ENCODE data around the gene PPM1D. TPM values are rescaled to one million over a fixed set of nuclear protein-coding genes. Genes with fewer than 3 reads are reported as not detected.
"Not testable (repeated sequence)": the region's sequence is repeated elsewhere in the genome, so short reads cannot be mapped to it uniquely, and the experiment has no call there.

PPM1D gene
- polyA plus RNA-seq, 1 of the 3 experiments (the other 2 are of a cell fraction): 8.8 TPM

DNA sequence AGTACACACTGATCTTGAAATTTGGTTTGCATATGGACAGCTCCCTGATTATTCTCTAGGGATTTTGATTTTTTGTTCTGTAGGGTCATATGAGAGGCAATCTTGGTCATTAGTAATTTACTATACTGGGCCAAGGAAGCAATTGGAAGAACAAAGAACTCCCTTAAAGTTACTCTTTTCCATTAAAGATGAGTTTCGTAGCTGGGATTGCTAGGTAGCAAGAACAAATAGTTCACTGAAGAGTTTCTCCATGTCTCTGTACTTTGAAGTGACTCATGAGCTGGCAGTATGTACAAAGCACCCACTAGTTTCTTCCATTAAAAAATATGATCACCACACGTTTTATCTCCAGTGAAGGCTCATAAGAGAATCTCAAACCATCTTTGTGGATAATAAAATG, 71.5 kb downstream of the PPM1D start:
- 35% methylated on average over 2 of the region's 2 CpGs for WGBS (ENCODE audit: low lambda C conversion rate)
- POLR2A ChIA-PET: no interaction called here

DNA sequence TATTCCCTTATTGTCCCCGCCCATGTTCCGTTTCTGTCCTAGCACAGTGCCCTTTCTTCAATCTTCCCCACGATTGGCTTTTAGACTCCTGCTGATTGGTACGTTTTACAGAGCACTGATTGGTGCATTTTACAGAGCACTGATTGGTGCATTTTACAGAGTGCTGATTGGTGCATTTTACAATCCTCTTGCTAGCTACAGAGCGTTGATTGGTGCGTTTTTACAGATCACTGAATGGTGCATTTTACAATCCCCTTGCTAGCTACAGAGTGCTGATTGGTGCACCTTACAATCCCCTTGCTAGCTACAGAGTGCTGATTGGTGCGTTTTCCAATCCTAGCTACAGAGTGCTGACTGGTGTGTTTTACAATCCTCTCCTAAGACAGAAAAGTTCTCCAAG, 74.6 kb downstream of the PPM1D start:
- WGBS (ENCODE audit: low lambda C conversion rate): 66% methylated on average over 7 of the region's 7 CpGs

More for the DNA sequence above, 71.5 kb downstream of the PPM1D start:
- CTCF ChIA-PET: interaction anchor here (0.6 to 1.1 kb wide), 2 partner anchors 31 to 705 kb away, joined by 3 to 4 read pairs; no protein-coding TSS in a partner anchor
- Histone ChIP-seq H3K9me2 (no peaks in the 10 kb centered on the region), H4K20me1 (ENCODE audit: insufficient read depth) (no peaks in the 10 kb centered on the region), H3K4me3 (ENCODE audit: low read depth in 2 of 2, low read length in 1 of 2) (no peak overlapping the region), H3K27me3 (ENCODE audit: insufficient read depth) (no peaks in the 10 kb centered on the region), H3K4me1 (ENCODE audit: control insufficient read depth in 1 of 2, insufficient read depth in 2 of 2, low read depth in 1 of 2, low read length in 1 of 2) (no peaks in the 10 kb centered on the region), H3F3A (replicated peaks; ENCODE audit: insufficient read depth) (peaks cover 14% of the 10 kb centered on the region), H3K9me3 (no peaks in the 10 kb centered on the region), H2AFZ (ENCODE audit: low read depth) (no peak overlapping the region), H3K36me3 (replicated peaks in 1 of 2; ENCODE audit: control insufficient read depth in 1 of 2, insufficient read depth in 2 of 2, low read length in 1 of 2) (peaks cover 0 to 6% of the 10 kb centered on the region in 2 experiments), H3K79me2 (ENCODE audit: insufficient read depth) (no peaks in the 10 kb centered on the region), H3K27ac (ENCODE audit: low read depth in 2 of 2, low read length in 1 of 2) (no peak overlapping the region), H3K9ac (no peak overlapping the region), H3K4me2 (no peak overlapping the region)
- DNase-seq: no peak
- TF ChIP-seq FOXM1 (IDR thresholded peaks at IDR 0.05; ENCODE audit: low read depth) (no peak), YY1 (IDR thresholded peaks at IDR 0.05; ENCODE audit: low read depth) (no peak), MXI1 (IDR thresholded peaks at IDR 0.05; ENCODE audit: low read depth, low read length) (no peak), TCF12 (IDR thresholded peaks at IDR 0.05) (no peak), FOSL2 (IDR thresholded peaks at IDR 0.05; ENCODE audit: borderline replicate concordance, low read depth) (no peak), NRF1 (IDR thresholded peaks at IDR 0.05; ENCODE audit: low read depth, low read length) (no peak), NFIC (IDR thresholded peaks at IDR 0.05; ENCODE audit: borderline replicate concordance) (no peak), GABPA (IDR thresholded peaks at IDR 0.05; ENCODE audit: low read depth) (no peak), TAF1 (IDR thresholded peaks at IDR 0.05; ENCODE audit: borderline replicate concordance, low read depth, low read length) (no peak), TEAD4 (IDR thresholded peaks at IDR 0.05; ENCODE audit: borderline replicate concordance, insufficient read depth) (no peak), EP300 (IDR thresholded peaks at IDR 0.05; ENCODE audit: borderline replicate concordance in 1 of 2, low read depth in 1 of 2, low read length in 1 of 2) (no peak), RCOR1 (IDR thresholded peaks at IDR 0.05; ENCODE audit: low read length) (no peak), SMC3 (IDR thresholded peaks at IDR 0.05; ENCODE audit: low read depth, low read length) (no peak)
- TF ChIP-seq, protein P1, sequence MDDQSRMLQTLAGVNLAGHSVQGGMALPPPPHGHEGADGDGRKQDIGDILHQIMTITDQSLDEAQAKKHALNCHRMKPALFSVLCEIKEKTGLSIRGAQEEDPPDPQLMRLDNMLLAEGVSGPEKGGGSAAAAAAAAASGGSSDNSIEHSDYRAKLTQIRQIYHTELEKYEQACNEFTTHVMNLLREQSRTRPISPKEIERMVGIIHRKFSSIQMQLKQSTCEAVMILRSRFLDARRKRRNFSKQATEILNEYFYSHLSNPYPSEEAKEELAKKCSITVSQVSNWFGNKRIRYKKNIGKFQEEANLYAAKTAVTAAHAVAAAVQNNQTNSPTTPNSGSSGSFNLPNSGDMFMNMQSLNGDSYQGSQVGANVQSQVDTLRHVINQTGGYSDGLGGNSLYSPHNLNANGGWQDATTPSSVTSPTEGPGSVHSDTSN (IDR thresholded peaks at IDR 0.05): no peak
- TF ChIP-seq, protein P2, sequence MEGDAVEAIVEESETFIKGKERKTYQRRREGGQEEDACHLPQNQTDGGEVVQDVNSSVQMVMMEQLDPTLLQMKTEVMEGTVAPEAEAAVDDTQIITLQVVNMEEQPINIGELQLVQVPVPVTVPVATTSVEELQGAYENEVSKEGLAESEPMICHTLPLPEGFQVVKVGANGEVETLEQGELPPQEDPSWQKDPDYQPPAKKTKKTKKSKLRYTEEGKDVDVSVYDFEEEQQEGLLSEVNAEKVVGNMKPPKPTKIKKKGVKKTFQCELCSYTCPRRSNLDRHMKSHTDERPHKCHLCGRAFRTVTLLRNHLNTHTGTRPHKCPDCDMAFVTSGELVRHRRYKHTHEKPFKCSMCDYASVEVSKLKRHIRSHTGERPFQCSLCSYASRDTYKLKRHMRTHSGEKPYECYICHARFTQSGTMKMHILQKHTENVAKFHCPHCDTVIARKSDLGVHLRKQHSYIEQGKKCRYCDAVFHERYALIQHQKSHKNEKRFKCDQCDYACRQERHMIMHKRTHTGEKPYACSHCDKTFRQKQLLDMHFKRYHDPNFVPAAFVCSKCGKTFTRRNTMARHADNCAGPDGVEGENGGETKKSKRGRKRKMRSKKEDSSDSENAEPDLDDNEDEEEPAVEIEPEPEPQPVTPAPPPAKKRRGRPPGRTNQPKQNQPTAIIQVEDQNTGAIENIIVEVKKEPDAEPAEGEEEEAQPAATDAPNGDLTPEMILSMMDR (IDR thresholded peaks at IDR 0.05): no peak
- TF ChIP-seq, protein P3, sequence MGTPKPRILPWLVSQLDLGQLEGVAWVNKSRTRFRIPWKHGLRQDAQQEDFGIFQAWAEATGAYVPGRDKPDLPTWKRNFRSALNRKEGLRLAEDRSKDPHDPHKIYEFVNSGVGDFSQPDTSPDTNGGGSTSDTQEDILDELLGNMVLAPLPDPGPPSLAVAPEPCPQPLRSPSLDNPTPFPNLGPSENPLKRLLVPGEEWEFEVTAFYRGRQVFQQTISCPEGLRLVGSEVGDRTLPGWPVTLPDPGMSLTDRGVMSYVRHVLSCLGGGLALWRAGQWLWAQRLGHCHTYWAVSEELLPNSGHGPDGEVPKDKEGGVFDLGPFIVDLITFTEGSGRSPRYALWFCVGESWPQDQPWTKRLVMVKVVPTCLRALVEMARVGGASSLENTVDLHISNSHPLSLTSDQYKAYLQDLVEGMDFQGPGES (IDR thresholded peaks at IDR 0.05; ENCODE audit: low read depth, low read length): no peak
- TF ChIP-seq, protein P4, sequence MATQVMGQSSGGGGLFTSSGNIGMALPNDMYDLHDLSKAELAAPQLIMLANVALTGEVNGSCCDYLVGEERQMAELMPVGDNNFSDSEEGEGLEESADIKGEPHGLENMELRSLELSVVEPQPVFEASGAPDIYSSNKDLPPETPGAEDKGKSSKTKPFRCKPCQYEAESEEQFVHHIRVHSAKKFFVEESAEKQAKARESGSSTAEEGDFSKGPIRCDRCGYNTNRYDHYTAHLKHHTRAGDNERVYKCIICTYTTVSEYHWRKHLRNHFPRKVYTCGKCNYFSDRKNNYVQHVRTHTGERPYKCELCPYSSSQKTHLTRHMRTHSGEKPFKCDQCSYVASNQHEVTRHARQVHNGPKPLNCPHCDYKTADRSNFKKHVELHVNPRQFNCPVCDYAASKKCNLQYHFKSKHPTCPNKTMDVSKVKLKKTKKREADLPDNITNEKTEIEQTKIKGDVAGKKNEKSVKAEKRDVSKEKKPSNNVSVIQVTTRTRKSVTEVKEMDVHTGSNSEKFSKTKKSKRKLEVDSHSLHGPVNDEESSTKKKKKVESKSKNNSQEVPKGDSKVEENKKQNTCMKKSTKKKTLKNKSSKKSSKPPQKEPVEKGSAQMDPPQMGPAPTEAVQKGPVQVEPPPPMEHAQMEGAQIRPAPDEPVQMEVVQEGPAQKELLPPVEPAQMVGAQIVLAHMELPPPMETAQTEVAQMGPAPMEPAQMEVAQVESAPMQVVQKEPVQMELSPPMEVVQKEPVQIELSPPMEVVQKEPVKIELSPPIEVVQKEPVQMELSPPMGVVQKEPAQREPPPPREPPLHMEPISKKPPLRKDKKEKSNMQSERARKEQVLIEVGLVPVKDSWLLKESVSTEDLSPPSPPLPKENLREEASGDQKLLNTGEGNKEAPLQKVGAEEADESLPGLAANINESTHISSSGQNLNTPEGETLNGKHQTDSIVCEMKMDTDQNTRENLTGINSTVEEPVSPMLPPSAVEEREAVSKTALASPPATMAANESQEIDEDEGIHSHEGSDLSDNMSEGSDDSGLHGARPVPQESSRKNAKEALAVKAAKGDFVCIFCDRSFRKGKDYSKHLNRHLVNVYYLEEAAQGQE (IDR thresholded peaks at IDR 0.05; ENCODE audit: low read depth, low read length): no peak

More for the DNA sequence above, 74.6 kb downstream of the PPM1D start:
- peaks cover 14% of the 10 kb centered on the region for H3F3A ChIP-seq (replicated peaks; ENCODE audit: insufficient read depth)
- H3K4me1 ChIP-seq (ENCODE audit: control insufficient read depth in 1 of 2, insufficient read depth in 2 of 2, low read depth in 1 of 2, low read length in 1 of 2); H3K36me3 ChIP-seq (replicated peaks in 1 of 2; ENCODE audit: control insufficient read depth in 1 of 2, insufficient read depth in 2 of 2, low read length in 1 of 2); H3K9me3 ChIP-seq; POLR2A ChIA-PET; H3K27ac ChIP-seq (ENCODE audit: low read depth in 2 of 2, low read length in 1 of 2); H3K4me3 ChIP-seq (ENCODE audit: low read depth in 2 of 2, low read length in 1 of 2); H3K27me3 ChIP-seq (ENCODE audit: insufficient read depth); H3K79me2 ChIP-seq (ENCODE audit: insufficient read depth); H3K9ac ChIP-seq; DNase-seq; H3K9me2 ChIP-seq; H3K4me2 ChIP-seq; H2AFZ ChIP-seq (ENCODE audit: low read depth); H4K20me1 ChIP-seq (ENCODE audit: insufficient read depth): not testable (repeated sequence)
- CTCF ChIA-PET: interaction anchor here (0.8 to 1.4 kb wide), 2 partner anchors 36 to 252 kb away, joined by 3 to 4 read pairs; no protein-coding TSS in a partner anchor

Measured in SK-N-SH (cell line).